ENCODE data around the gene IQCE.

Gene IQCE

DNA sequence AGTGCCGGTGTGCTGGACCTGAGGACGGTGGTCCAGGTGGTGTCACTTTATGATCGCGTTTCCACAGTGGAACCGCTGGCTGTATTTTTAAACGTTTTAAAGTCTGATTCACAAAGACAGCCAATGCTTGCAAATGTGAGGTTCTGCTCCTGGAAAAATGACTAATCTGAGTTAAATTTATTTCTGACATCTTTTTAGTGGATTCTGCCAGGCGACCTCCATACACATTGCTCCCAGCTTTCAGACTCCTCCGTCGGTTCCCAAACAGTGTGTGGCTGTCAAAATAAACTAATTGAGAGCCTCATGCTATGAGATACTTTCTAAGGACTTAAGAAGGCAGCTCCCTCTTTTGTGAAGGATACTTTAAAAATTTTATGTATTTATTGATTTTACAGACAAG lies 60.3 kb downstream of the IQCE start:
- DNase-seq, result no peak

DNA sequence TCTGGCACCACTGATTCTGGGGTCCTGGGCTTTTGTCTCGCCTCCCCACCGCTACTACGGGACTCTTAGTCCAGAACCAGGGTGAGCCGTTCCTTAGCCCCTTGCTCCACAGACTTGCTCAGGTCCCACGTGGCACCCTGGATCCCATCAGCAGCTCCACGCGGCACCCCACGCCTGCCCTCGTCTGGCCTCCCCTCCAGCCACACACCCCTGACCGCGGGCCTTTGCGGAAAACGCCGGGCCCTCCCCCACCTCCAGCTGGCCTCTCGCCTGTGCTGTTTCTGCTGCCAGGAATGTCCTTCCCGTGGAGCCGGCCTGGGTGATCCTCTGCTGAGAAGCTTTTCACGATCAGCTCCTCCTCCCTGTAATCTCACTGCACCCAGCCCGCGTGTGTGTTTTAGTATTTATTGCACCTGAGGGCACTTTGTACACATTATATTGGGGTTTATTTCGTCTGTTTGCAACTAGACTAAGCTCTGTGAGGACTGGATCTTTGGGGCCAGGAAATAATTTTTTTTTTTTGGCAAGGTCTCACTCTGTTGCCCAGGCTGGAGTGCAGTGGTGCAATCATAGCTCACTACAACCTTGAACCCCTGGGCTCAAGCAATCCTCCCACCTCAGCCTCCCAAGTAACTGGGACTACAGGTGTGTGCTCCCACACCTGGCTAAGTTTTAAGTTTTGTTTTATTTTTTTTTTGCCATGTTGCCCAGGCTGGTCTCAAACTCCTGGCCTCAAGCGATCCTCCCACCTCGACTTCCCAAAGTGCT lies 62.5 kb downstream of the IQCE start:
- DNase-seq, result no peak

DNA sequence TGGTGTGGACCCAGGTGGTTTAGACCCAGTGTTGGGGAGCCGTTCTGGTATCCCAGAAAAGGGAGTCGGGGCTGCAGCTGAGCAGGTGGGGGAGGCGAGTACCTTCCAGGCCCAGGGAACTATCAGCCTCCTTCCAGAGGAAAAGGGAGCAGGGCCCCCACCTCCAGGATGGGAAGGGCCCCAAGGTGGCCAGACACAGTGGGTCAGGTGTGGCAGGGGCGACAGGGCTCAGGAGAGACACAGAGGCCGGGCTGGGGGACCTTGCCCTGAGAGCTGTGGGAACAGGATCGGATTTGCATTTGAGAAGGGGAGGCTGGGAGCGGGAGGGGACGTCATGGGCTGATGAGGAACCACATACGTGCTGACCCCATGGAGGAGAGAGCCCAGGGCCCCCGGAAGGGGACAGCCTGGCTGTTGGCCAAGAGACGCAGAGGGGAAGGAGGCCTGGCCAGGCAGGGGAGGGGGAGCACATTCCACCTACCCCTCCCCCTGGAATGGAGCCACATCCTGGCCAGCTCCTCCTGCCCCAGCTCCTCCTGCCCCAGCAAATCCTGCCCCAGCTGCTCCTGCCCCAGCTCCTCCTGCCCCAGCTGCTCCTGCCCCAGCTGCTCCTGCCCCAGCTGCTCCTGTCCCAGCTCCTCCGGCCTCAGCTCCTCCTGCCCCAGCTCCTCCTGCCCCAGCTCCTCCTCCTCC lies 63.3 kb downstream of the IQCE start:
- DNase-seq, result peak in 2 of 4 experiments; percentile 59 to 61

DNA sequence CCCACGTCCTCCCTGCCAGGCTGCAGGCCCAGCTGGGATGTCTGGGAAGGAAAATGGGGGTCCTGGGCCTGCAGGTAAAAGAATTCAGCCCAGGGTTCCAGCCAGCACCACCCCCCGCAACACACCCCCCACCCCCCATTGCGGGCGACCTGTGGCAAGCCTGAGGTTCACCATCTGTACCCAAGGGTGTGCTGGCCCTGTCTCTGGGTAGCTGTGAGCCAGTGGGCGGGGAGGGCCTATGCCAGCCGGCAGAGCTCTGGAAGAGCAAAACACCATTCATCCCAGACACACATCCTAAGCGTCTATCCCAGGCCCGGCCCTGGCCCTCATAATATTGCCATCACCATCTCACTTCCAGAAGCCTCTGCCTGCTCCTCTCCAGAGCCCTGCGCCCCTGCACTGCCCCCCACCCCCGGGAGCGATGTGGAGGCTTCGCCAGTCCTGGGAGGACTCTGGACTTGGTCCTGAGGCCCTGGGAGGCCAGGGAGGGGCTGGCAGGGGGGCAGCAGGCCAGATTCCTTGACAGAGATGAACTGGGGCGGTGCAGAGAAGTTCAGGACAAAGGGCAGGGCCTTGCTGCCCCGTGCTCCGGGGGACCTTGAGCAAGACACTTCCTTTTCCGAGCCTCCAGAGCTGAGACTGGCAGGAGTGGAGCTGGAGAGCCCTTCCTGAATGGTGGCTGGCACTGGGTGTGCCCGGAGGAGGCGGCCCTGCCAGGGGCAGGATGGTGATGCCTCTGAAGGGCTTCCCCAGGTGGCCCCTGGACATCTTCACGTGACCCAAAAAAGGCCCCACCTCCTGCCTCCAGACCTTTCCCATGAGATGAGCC lies 64.3 kb downstream of the IQCE start:
- peak; percentile 82 to 92 (median 91) for DNase-seq

DNA sequence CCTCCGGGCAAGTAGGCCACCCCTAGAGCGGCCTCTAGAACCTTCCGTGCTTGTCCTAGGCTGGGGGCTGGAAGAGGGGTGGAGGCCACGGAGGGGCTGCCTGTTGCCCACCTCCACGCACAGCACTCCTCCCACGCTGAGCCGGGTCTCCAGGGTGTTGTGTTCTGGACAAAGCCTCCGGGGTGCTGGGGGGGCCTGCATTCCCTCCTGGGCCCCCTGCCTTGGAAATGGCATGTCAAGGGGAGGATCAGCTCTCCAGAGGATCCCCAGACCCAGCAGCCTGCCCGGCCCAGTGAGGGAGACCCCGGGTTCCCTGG lies 64.9 kb downstream of the IQCE start:
- DNase-seq, result no peak

DNA sequence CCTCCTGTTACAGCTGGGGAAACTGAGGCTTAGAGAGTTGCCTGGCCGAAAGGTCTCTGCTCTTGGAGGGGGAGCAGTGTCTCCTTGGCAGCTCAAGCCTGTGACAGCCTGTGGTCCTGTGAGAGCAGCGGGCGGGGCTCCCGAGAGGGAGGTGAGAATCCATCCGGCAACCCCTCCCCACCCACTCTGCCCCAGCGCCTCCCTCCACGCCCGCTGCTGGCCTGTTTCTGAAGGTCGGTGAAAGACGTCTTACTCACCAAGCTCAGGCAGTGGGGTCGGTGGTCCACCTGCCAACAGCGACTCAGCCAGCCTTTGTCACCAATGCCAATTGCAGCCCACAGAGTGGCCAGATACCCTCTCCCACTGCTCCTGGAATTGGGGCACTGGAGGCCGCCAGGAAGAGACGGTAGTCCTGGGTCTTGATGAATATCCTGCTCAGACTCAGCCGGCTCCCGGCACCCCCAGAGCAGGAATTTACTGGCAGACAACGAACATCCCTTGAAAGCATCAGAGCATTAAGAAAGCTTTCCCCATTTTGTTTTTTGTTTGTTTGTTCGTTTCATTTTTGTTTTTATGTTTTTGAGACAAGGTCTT lies 65.6 kb downstream of the IQCE start:
- no peak for DNase-seq

DNA sequence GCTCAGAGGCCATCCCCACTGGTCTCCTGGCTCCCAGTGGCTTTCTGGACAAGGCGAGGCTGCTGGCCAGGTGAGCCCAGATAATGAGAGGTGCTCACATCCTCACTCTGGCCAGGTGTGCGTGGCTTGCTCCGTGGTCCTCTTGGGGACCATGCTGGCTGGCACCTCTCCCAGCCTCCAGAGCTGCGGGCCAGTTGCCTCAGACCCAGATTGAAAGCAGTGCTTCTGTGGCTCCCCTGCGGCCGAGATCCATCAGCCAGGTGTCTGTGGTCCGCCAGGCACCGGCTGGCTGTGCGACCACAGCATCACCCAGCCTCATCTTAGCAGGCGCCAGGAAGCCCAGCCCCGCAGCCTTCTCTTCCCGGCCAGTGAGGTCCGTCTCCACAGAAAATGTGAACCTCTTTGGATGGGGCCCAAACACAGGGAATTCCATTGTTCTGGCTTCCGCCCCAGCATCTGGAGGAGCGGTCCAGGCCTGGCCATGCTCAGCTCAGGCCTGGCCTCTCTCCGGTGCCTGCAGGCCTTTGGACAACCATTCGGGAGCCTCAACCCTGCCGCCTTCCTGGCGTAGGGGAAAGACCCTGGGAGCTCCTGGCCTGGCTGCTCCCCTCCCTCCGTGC lies 67.8 kb downstream of the IQCE start:
- DNase-seq, result no peak

DNA sequence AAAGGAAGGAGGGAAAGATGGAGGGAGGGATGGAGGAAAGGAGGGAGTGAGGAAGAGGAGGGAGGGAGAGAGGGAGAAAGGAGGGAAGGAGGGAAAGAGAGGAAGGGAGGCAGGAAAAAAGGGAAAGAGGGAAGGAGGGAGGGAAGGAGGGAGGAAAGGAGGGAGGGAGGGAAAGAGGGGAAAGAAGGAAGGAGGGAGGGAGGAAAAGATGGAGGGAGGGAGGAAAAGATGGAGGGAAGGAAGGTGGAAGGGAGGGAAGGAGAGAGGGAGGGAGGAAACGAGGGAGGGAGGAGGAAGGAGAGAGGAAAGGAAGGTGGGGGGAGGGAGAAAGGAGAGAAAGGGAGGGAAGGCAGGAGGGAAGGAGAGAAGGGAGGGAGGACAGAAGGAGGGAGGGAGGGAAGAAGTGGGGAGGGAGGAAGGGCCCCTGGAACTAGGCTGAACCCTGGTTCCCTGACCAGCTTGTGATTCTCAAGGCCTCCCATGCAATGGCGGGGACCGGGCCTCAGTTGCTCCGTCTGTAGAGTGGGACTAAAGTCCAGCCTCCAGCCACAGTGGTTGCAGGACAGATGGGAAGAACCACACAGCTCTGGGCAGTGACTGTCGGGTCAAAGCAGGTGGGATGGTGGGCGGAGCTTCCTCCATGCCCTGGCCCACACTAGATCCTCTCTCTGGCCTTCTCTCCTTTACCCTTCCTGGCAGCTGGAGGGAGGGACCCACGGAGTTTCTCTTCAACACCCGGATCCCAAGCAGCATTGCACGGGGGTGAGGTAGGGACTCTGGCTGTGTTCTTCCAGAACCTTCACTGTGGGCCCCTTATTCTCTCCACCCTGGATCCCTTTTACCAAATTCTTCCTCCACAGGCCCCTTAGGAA lies 68.7 kb downstream of the IQCE start:
- DNase-seq, result peak in 2 of 4 experiments; percentile 49 to 53

DNA sequence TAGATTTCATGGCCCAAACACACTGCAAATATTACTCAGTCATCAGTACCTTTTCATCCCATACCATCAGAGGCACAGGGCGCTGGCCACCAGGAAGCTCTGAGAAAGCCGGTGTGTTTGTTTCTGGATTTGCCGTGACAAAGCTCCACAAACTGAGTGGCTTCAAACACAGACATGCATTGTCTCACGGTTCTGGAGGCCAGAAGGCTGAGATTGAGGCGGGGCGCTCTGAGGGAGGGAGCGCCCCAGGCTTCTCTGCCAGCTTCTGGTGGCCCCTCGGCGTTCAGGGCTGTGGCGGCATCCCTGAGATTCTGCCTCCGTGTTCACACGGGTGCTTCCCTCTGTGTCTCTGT lies 69.3 kb downstream of the IQCE start:
- DNase-seq, result no peak

DNA sequence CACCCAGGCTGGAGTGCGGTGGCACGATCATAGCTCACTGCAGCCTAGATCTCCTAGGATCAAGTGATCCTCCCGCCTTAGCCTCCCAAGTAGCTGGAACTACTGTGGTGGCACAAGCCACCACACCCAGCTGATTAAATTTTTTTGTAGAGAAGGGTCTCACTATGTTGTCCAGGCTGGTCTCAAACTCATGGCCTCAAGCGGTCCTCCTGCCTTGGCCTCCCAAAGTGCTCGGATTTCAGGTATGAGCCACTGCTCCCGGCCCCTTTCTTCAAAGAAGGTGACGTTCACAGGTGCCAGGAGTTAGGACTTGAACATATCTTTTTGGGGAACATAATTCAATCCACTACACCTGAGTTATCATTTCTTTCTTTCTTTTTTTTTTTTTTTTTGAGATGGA lies 70.1 kb downstream of the IQCE start:
- DNase-seq, result no peak

DNA sequence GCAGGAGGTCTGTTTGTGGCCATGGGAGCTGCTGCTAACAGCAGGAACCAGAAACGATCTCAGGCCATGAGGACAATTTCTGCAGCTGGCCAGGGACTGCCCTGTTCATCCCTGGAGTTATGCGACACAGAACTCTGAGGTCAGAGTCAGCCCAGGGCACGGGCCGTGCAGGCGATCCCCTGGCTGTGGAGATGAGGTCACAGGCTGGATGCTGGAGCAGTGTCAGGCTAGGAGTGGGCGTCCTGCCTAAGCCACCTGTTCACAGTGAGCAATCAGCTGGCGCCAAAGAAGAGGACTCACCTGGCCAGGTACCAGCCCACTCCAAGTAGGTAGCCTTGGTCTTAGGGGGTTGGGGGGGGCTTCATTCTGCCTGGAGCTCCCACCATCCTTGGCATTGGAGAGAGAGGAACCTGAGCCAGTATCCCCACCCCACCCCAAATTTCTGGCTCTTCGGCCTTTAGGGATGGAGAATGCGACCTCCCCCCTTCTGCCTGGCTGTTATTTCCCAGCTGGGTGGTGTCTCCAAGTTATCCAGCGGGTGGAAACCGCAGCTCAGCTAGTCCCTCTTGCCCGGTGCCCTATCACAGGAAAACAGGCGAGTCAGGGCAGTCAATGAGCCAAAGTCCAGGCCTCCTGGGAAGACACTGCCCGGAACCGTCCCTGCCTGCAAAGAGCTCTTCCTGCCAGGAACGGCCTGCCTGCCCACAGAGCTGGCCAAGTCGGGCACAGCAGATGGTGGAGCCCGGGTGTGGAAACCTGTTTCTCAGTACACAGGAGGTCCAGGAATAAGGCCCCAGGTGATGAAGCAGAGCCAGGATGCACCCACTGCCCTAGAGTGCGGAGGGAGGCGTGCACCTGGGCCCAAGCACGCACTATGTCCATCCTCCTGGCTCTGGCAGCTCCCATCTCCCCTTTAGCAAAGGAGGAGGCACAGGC lies 71.2 kb downstream of the IQCE start:
- DNase-seq, result peak in 2 of 4 experiments; percentile 43 to 52

DNA sequence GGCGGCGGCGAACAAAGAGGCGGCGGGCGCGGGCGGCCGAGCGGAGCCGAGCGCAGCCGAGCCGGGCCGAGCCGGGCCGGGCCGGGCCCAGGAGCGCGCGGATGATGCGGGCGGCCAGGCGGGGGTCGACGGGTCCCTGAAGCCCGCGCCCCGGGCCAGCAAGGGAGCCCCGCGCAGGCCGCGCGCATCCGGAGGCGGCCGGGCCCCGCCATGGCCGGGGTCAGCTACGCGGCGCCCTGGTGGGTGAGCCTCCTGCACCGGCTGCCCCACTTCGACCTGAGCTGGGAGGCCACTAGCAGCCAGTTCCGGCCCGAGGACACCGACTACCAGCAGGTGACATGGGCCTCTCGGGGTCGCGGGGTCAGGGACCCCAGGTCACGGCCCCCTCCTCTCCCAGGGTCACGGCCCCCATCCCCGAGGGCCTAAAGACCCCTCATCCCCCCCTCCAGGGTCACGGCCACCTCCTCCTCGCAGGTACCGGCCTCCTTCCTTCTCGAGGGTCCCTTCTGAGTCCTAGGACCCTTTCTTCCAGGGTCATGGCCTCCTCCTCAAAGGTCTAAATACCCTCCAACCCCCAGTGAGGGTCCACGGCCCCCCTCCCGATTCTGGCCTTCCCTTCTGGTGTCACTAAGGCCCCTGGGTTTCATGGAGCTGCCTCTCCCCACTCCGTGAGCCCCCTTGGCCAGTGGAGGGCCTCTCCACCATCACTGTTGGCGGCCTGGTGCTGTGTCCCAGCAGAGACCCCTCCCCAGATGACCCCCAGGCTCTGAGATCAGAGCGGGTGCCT lies 73.4 kb downstream of the IQCE start, which contains the start of gene TTYH3:
TTYH3 (plus strand) TSS at position 41 of the 787 bp plus-strand sequence; CDS start at position 211, 170 bp downstream.
- DNase-seq, result no peak

DNA sequence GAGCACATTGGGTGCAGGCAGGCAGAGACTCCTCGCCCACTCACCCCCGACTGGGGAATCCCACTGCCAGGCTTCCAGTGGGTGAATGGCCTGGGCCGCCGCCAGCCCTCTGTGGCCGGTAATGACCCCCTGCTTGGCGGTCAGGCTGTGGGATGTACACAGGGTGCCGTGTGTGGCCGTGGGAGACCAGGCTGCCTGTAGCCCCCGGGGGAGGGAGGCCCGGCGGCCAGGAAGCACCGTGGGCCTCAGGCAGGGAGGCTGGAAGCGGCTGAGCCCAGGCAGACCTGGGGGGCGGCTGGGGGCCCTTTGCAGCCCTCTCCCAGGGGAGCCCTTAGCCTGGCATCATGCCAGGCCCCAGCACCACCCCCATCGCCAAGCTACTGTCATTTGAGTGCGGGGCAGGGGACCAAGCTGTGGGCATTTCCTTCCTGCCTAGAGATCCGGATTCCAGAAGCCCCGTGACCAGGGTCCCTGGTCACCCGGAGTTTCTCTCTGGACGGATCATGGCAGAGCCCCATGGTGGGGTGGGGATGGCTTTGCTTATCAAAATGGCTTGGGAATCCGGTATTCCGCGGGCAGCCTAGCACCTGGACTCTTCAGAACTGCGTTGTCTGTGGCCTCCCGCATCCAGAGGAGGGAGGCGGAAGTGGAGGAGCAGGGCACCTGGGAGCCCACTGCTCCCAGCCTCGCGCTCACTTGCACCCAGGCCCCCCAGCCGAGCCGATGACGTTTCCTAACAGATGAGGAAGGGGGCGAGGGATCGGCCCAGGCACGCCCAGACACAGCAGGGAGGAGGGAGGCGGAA lies 74.2 kb downstream of the IQCE start:
- peak; percentile 89 to 94 (median 93) for DNase-seq

DNA sequence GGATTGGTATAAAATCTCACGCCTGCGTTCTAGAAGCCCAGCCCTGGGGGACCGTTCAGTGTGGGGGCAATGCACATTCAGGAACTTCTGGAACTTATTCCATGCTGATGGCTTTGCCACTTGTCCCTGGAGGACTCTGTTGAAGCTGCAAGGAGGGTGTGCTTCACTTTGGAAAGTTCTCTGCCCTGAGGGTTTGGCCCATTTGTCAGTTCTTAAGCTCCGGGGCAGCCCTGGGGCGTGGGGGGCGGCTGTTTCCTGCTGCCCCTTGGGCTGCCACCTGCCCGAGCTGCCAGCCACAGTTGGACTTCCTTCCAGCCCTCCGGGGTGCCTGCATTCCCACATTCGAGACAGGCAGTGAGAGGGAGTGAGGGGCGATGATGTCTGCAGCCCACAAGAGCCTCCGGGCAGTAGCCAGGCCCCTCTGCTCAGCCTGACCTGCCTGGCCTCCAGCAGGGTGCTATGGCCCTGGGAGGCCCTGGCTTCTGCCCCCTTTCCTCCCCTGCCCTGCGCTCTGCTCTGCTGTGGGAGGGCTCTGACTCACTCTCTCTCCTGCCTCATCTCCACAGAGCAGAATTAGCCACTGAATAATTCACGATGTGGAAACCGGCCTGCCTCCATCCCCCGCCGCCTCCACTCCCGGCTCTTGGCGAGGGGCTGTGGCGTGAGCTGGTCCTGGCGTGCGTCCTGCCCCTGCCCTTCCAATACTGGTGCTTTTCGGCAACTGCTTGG lies 74.9 kb downstream of the IQCE start:
- peak; percentile 86 to 94 (median 92) for DNase-seq

DNA sequence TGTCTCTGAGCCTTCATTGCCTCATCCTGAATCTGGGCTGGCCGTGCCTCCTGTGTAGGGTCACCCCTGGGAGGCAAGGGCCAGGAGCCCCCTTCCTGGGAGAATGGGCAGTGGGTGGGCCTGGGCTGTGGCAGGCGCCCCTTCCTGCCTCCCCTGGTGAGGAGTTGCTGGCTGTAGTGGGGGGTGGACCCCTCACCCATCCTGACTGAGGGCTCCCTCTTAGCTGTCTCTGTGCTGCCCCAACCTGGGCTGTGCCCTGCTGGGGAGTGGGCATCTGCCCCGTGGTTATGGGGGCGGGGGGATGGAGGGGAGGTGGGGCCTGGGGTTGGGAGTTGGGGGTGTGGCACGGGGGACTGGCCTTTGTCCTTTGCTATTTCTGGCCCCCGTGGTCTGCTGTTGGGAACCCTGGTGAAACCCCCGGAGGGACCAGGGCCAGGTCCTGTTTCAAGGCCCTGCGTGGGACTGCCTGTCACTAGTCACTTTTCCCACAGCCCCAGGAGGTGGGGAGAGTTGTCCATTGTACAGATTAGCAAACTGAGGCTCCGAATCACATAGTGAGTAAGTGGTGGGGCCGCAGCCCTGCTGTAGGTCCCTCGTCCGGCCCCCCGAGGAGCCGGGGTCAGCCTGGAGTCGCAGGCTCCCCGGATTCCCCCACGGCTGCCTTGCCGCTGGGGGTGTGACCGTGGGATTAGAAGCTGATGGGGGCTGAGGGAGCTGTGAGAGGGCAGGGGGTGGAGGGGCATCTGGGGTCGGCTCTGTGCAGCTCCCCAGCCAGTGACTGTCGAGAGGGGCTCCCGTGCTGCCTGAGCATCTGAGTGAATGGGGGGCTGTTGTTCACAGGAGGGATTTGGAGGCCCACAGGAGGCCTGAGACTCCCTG lies 75.7 kb downstream of the IQCE start:
- DNase-seq, result peak in 2 of 4 experiments; percentile 6 to 37

DNA sequence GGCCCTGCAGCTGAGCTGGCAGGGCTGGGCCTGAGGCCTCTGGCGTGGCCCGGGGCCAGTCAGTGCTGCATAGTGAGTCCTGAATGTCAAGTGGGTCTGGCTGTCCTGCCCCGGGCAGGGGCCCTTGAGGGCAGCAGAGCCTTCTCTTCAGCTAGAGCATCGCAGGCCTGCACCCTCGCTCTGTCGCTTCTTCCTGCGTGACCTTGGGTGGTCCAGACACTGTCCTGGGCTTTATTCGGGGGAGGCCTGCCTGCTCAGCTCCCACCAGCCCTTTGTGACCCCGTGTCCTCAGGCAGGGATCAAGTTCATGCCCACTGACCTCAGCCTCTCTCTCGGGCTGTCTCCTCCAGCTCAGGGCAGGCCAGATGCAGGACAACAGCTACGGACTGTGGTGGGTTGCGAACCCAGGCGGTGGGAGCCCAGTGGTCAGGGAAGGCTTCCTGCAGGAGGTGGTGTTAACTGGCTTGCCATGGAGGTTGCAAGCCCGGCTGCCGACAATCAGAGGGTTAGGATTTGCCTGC lies 76.4 kb downstream of the IQCE start:
- peak in 1 of 4 experiments; percentile 34 for DNase-seq

Measured in suppressor macrophage (primary cell).